HCT116 (cell line): ENCODE results near the gene BORCS5. TPM values are rescaled to one million over a fixed set of nuclear protein-coding genes. Genes with fewer than 3 reads are reported as not detected.

Source experiments
- ATAC-seq: fragments of 200-7000 bp; cut with Tn5 transposase; 2 replicates; pipeline ENCODE4 v1.9.1; 2020; ENCODE audit warnings: mild to moderate bottlenecking, moderate library complexity
- BruUV-seq: library from RNA; stranded (reverse); fragments of 400-500 nt; replicated peaks from 2 replicates; lab custom pipeline; 2021; lab: Mats Ljungman, UMichigan
- CTCF ChIA-PET: fragments of 300-600 bp; sonication (Branson Sonifier 250); formaldehyde crosslinking; loops from one replicate; lab custom pipeline; 2021; ENCODE audit warnings: antibody characterized with exemption; lab: Charles Lee
- POLR2A ChIA-PET: fragments of 300-600, 350-600 bp; sonication (Branson Sonifier 250); formaldehyde crosslinking; loops from one replicate; lab custom pipeline; 2021; ENCODE audit warnings: antibody characterized with exemption; lab: Charles Lee
- RAD21 ChIA-PET, 2 experiments: fragments of 300-600 bp; sonication (Branson Sonifier 250); formaldehyde crosslinking; loops; one replicate each; lab custom pipeline; 2023; ENCODE audit warnings: low total read pairs in 2 of 2; ENCODE audit not compliant: uncharacterized antibody in 2 of 2, unreplicated experiment in 2 of 2, low non-redundant PET in 1 of 2; lab: Charles Lee
- DNase-seq: peaks from one replicate; pipeline ENCODE4 v3.0.0-alpha.2; 2010; ENCODE audit warnings: low read depth, low spot score
- H2AFZ ChIP-seq: fragments of 200-600 bp; shearing (Covaris generic), sonication (generic); 2 replicates; pipeline ENCODE4 v1.6.1; 2017; ENCODE audit warnings: low read depth, mixed run types, mixed read lengths, antibody characterized with exemption, low read length; ENCODE audit not compliant: poor library complexity, severe bottlenecking
- H3K27ac ChIP-seq: 2 replicates; pipeline ENCODE4 v1.5.1; 2012; ENCODE audit warnings: low read depth, low read length
- H3K27me3 ChIP-seq: fragments of 200-600 bp; sonication (generic); 2 replicates; pipeline ENCODE4 v1.6.1; 2016; ENCODE audit warnings: mixed run types, low read length, mixed read lengths; ENCODE audit not compliant: insufficient read depth
- H3K36me3 ChIP-seq, 2 experiments: fragments of 200-500 bp in 1 of 2; fragments of 200-600 bp in 1 of 2; sonication (Bioruptor generic) in 1 of 2; sonication (generic) in 1 of 2; 2 replicates each; pipeline versions ENCODE4 v1.5.1 to v1.6.1; 2014 to 2016; ENCODE audit warnings: low read length in 2 of 2, inconsistent platforms in 1 of 2, mixed read lengths in 1 of 2, mixed run types in 1 of 2; ENCODE audit not compliant: insufficient read depth in 2 of 2, control insufficient read depth in 1 of 2
- H3K4me1 ChIP-seq, 2 experiments: fragments of 200-600 bp in 1 of 2; sonication (generic) in 1 of 2; 2 replicates each; pipeline versions ENCODE4 v1.5.1 to v1.6.1; 2012 to 2017; ENCODE audit warnings: low read length in 2 of 2, inconsistent platforms in 1 of 2, mild to moderate bottlenecking in 1 of 2, mixed read lengths in 1 of 2, mixed run types in 1 of 2, moderate library complexity in 1 of 2; ENCODE audit not compliant: insufficient read depth in 2 of 2, control insufficient read depth in 1 of 2
- H3K4me2 ChIP-seq: fragments of 200-600 bp; sonication (generic); 2 replicates; pipeline ENCODE4 v1.6.1; 2017; ENCODE audit warnings: mixed run types, low read length, mixed read lengths
- H3K4me3 ChIP-seq, 2 experiments: fragments of 200-600 bp in 1 of 2; sonication (generic) in 1 of 2; replicated peaks in 1 of 2; 2 replicates each; pipeline ENCODE4 v1.5.1; 2011 to 2016; ENCODE audit warnings: low read length in 2 of 2, control low read depth in 1 of 2, low read depth in 1 of 2, mild to moderate bottlenecking in 1 of 2, mixed read lengths in 1 of 2, mixed run types in 1 of 2
- H3K79me2 ChIP-seq: fragments of 200-600 bp; sonication (generic); 2 replicates; pipeline ENCODE4 v1.6.1; 2017; ENCODE audit warnings: mild to moderate bottlenecking, mixed run types, low read length, moderate library complexity, mixed read lengths; ENCODE audit not compliant: insufficient read depth
- H3K9ac ChIP-seq: fragments of 200-600 bp; sonication (generic); 2 replicates; pipeline ENCODE4 v1.6.1; 2016; ENCODE audit warnings: low read length, mixed read lengths
- H3K9me2 ChIP-seq: fragments of 200-600 bp; sonication (generic), shearing (Covaris generic); 2 replicates; pipeline ENCODE4 v1.6.1; 2017; ENCODE audit warnings: mixed run types, mild to moderate bottlenecking, moderate library complexity; ENCODE audit not compliant: insufficient read depth
- H3K9me3 ChIP-seq, 2 experiments: fragments of 200-500 bp in 1 of 2; fragments of 200-600 bp in 1 of 2; sonication (Bioruptor generic) in 1 of 2; sonication (generic) in 1 of 2; 2 replicates each; pipeline ENCODE4 v1.6.1; 2014 to 2017; ENCODE audit warnings: low read length in 2 of 2, mixed read lengths in 2 of 2, inconsistent platforms in 1 of 2, low read depth in 1 of 2, mild to moderate bottlenecking in 1 of 2, mixed run types in 1 of 2, moderate library complexity in 1 of 2; ENCODE audit not compliant: control insufficient read depth in 1 of 2, insufficient read depth in 1 of 2
- H4K20me1 ChIP-seq: fragments of 200-600 bp; sonication (generic), shearing (Covaris generic); 2 replicates; pipeline ENCODE4 v1.6.1; 2017; ENCODE audit warnings: mixed run types, mild to moderate bottlenecking, moderate library complexity; ENCODE audit not compliant: insufficient read depth
- EGR1 ChIP-seq: IDR thresholded peaks from 2 replicates; pipeline ENCODE4 v1.6.1; 2012; ENCODE audit warnings: low read depth
- EZH2phosphoT487 ChIP-seq: fragments of 200-600 bp; IDR thresholded peaks from 2 replicates; pipeline ENCODE4 v1.6.1; 2018; ENCODE audit warnings: antibody characterized with exemption, borderline replicate concordance
- FOSL1 ChIP-seq: IDR thresholded peaks from 2 replicates; pipeline ENCODE4 v1.6.1; 2012; ENCODE audit warnings: low read depth
- JUND ChIP-seq: IDR thresholded peaks from 2 replicates; pipeline ENCODE4 v1.6.1; 2012
- POLR2A ChIP-seq: IDR thresholded peaks from 2 replicates; pipeline ENCODE4 v1.7.0; 2011; ENCODE audit warnings: borderline replicate concordance; ENCODE audit not compliant: insufficient read depth, insufficient read length; ENCODE audit errors: extremely low read depth
- RAD21 ChIP-seq: IDR thresholded peaks from 2 replicates; pipeline ENCODE4 v1.6.1; 2012; ENCODE audit warnings: low read depth, mild to moderate bottlenecking
- SIN3A ChIP-seq: IDR thresholded peaks from 2 replicates; pipeline ENCODE4 v1.6.1; 2012; ENCODE audit warnings: low read depth
- SRF ChIP-seq: IDR thresholded peaks from 2 replicates; pipeline ENCODE4 v1.6.1; 2012; ENCODE audit warnings: low read depth
- TCF7L2 ChIP-seq: IDR thresholded peaks from 2 replicates; pipeline ENCODE4 v1.7.0; 2011; ENCODE audit warnings: borderline replicate concordance, inconsistent platforms; ENCODE audit not compliant: insufficient read depth, insufficient read length; ENCODE audit errors: extremely low read depth
- YY1 ChIP-seq: IDR thresholded peaks from 2 replicates; pipeline ENCODE4 v1.6.1; 2011; ENCODE audit warnings: low read length, low read depth, moderate library complexity, mild to moderate bottlenecking; ENCODE audit not compliant: insufficient replicate concordance; ENCODE audit errors: extremely low read depth
- ZFX ChIP-seq: fragments of 450-650 bp; IDR thresholded peaks from 2 replicates; pipeline ENCODE4 v1.6.1; 2017
- ZNF274 ChIP-seq: fragments of 200-500 bp; sonication (Bioruptor generic); IDR thresholded peaks from 2 replicates; pipeline ENCODE4 v1.6.1; 2014; ENCODE audit warnings: mild to moderate bottlenecking, low read depth, low read length, inconsistent platforms
- intact Hi-C: fragments of 100-400 bp; cut with micrococcal nuclease; formaldehyde crosslinking; loops from 2 replicates; pipeline ENCODE4 v1.10.0; 2022
- total RNA-seq: library from RNA; stranded (reverse); gene quantifications from one replicate; pipeline ENCODE4 v1.2.1, GENCODE V29; 2021; ENCODE audit not compliant: unreplicated experiment
- TF ChIP-seq, protein P1 (sequence below), 3 experiments: fragments of 200-600 bp in 1 of 3; sonication (generic) in 1 of 3; IDR thresholded peaks in 2 of 3; conservative IDR thresholded peaks in 1 of 3; 2 replicates each; pipeline ENCODE4 v1.5.1; 2012 to 2017; ENCODE audit warnings: low read depth in 2 of 3, low read length in 2 of 3, antibody characterized with exemption in 1 of 3, borderline replicate concordance in 1 of 3, control low read depth in 1 of 3, mild to moderate bottlenecking in 1 of 3, mixed read lengths in 1 of 3, mixed run types in 1 of 3, moderate library complexity in 1 of 3; ENCODE audit not compliant: insufficient read depth in 1 of 3
- TF ChIP-seq, protein P2 (sequence below): IDR thresholded peaks from 2 replicates; pipeline ENCODE4 v1.6.1; 2012
- TF ChIP-seq, protein P3 (sequence below): IDR thresholded peaks from 2 replicates; pipeline ENCODE4 v1.6.1; 2012; ENCODE audit warnings: low read depth
- TF ChIP-seq, protein P4 (sequence below): IDR thresholded peaks from 2 replicates; pipeline ENCODE4 v1.6.1; 2012

The BORCS5 gene
- total RNA-seq, 1 experiment from 2014 or later = 8.7 TPM

DNA sequence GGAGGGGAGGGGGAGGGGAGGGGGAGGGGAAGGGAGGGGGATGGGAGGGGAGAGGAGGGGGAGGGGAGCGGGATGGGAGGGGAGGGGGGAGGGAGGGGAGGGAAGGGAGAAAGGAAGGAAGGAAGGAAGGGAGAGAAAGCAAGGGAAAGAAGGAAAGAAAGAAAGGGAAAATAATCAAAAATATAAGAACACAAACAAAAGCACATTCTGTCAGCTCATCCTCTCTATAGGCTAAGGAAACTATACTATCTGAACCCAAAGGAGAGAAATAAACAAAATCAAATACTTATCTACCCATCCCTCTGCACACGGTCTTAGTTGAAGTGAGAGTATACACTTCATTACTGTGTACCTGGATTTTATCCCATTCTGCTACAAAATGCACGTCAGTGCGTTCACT is 33.8 kb upstream of the BORCS5 start:
- CTCF ChIA-PET = no interaction called here
- no peak overlapping the region for H3K9ac ChIP-seq
- POLR2A ChIA-PET = no interaction called here

DNA sequence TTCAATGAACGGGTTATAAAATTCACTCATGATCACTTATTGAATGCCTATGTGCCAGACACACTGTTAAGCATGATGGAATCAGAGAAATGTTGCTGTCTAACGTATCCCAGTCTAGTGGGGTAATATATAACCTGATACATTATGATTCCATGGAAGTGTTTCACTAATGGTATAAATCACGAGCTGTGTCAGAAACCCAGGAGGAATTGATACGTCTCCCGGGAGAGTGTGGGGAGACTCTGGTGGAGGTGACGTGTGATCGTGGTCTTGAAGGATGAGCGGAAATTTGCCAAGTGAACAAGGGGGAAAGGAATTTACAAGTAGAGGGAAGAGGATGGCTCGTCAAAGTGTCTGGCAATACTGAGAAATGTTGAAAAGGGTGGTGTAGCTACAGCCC is 33.3 kb upstream of the BORCS5 start:
- peaks cover 0 to 5% of the 10 kb centered on the region in 2 experiments; a peak in 1 of 4 replicates for H3K4me1 ChIP-seq
- ChIA-PET RAD21 (no interaction called here), CTCF (no interaction called here), POLR2A (no interaction called here)
- H3K79me2 ChIP-seq = no peaks in the 10 kb centered on the region
- H3K36me3 ChIP-seq = no peaks in the 10 kb centered on the region
- no peak overlapping the region for H3K9ac ChIP-seq
- no TSS peak for BruUV-seq
- ATAC-seq = no peak
- H4K20me1 ChIP-seq = no peaks in the 10 kb centered on the region
- intact Hi-C loops = no loop called here
- no peak overlapping the region for H3K4me2 ChIP-seq
- no peaks in the 10 kb centered on the region for H3K9me2 ChIP-seq
- H3K27ac ChIP-seq = no peak overlapping the region
- H3K9me3 ChIP-seq = no peaks in the 10 kb centered on the region
- H3K4me3 ChIP-seq = no peak overlapping the region
- H3K27me3 ChIP-seq = no peaks in the 10 kb centered on the region
- no peak overlapping the region for H2AFZ ChIP-seq
- no peak for DNase-seq
- TF ChIP-seq ZFX (no peak), JUND (no peak), EGR1 (no peak), TCF7L2 (no peak), POLR2A (no peak), ZNF274 (no peak), FOSL1 (no peak), RAD21 (no peak), EZH2phosphoT487 (no peak), SIN3A (no peak), SRF (no peak), YY1 (no peak)
- TF ChIP-seq, protein P1, sequence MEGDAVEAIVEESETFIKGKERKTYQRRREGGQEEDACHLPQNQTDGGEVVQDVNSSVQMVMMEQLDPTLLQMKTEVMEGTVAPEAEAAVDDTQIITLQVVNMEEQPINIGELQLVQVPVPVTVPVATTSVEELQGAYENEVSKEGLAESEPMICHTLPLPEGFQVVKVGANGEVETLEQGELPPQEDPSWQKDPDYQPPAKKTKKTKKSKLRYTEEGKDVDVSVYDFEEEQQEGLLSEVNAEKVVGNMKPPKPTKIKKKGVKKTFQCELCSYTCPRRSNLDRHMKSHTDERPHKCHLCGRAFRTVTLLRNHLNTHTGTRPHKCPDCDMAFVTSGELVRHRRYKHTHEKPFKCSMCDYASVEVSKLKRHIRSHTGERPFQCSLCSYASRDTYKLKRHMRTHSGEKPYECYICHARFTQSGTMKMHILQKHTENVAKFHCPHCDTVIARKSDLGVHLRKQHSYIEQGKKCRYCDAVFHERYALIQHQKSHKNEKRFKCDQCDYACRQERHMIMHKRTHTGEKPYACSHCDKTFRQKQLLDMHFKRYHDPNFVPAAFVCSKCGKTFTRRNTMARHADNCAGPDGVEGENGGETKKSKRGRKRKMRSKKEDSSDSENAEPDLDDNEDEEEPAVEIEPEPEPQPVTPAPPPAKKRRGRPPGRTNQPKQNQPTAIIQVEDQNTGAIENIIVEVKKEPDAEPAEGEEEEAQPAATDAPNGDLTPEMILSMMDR (IDR thresholded peaks at IDR 0.05 in 2 of 3, conservative IDR thresholded peaks at IDR 0.05 in 1 of 3; ENCODE audit: borderline replicate concordance in 1 of 3, insufficient read depth in 1 of 3, low read depth in 2 of 3, low read length in 2 of 3) = no peak
- TF ChIP-seq, protein P2, sequence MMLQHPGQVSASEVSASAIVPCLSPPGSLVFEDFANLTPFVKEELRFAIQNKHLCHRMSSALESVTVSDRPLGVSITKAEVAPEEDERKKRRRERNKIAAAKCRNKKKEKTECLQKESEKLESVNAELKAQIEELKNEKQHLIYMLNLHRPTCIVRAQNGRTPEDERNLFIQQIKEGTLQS = no peak
- TF ChIP-seq, protein P3, sequence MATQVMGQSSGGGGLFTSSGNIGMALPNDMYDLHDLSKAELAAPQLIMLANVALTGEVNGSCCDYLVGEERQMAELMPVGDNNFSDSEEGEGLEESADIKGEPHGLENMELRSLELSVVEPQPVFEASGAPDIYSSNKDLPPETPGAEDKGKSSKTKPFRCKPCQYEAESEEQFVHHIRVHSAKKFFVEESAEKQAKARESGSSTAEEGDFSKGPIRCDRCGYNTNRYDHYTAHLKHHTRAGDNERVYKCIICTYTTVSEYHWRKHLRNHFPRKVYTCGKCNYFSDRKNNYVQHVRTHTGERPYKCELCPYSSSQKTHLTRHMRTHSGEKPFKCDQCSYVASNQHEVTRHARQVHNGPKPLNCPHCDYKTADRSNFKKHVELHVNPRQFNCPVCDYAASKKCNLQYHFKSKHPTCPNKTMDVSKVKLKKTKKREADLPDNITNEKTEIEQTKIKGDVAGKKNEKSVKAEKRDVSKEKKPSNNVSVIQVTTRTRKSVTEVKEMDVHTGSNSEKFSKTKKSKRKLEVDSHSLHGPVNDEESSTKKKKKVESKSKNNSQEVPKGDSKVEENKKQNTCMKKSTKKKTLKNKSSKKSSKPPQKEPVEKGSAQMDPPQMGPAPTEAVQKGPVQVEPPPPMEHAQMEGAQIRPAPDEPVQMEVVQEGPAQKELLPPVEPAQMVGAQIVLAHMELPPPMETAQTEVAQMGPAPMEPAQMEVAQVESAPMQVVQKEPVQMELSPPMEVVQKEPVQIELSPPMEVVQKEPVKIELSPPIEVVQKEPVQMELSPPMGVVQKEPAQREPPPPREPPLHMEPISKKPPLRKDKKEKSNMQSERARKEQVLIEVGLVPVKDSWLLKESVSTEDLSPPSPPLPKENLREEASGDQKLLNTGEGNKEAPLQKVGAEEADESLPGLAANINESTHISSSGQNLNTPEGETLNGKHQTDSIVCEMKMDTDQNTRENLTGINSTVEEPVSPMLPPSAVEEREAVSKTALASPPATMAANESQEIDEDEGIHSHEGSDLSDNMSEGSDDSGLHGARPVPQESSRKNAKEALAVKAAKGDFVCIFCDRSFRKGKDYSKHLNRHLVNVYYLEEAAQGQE = no peak
- TF ChIP-seq, protein P4, sequence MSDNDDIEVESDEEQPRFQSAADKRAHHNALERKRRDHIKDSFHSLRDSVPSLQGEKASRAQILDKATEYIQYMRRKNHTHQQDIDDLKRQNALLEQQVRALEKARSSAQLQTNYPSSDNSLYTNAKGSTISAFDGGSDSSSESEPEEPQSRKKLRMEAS = no peak

More for the DNA sequence above, 33.8 kb upstream of the BORCS5 start:
- RAD21 ChIA-PET = no interaction called here
- no peak for DNase-seq
- no peaks in the 10 kb centered on the region for H3K9me3 ChIP-seq
- no peak for TF ChIP-seq EZH2phosphoT487
- TF ChIP-seq, all 23 proteins: peak for 0
- no TSS peak for BruUV-seq
- Histone ChIP-seq H3K9me2 (no peaks in the 10 kb centered on the region), H2AFZ (no peak overlapping the region), H4K20me1 (no peaks in the 10 kb centered on the region), H3K27ac (no peak overlapping the region), H3K79me2 (no peaks in the 10 kb centered on the region), H3K4me1 (peaks cover 0 to 5% of the 10 kb centered on the region in 2 experiments; a peak in 1 of 4 replicates), H3K4me2 (no peak overlapping the region), H3K27me3 (no peaks in the 10 kb centered on the region), H3K36me3 (no peaks in the 10 kb centered on the region), H3K4me3 (no peak overlapping the region)
- intact Hi-C loops = no loop called here
- ATAC-seq = no peak
